HCT116 (cell line): ENCODE data around the gene ARHGAP10. TPM values are rescaled to one million over a fixed set of nuclear protein-coding genes. Genes with fewer than 3 reads are reported as not detected.

Experiments
- ATAC-seq: fragments of 200-7000 bp; cut with Tn5 transposase; 2 replicates; pipeline ENCODE4 v1.9.1; 2020; ENCODE audit warnings: mild to moderate bottlenecking, moderate library complexity
- BruUV-seq: library from RNA; stranded (reverse); fragments of 400-500 nt; replicated peaks from 2 replicates; lab custom pipeline; 2021; lab: Mats Ljungman, UMichigan
- CTCF ChIA-PET: fragments of 300-600 bp; sonication (Branson Sonifier 250); formaldehyde crosslinking; loops from one replicate; lab custom pipeline; 2021; ENCODE audit warnings: antibody characterized with exemption; lab: Charles Lee
- POLR2A ChIA-PET: fragments of 300-600, 350-600 bp; sonication (Branson Sonifier 250); formaldehyde crosslinking; loops from one replicate; lab custom pipeline; 2021; ENCODE audit warnings: antibody characterized with exemption; lab: Charles Lee
- RAD21 ChIA-PET, 2 experiments: fragments of 300-600 bp; sonication (Branson Sonifier 250); formaldehyde crosslinking; loops; one replicate each; lab custom pipeline; 2023; ENCODE audit warnings: low total read pairs in 2 of 2; ENCODE audit not compliant: uncharacterized antibody in 2 of 2, unreplicated experiment in 2 of 2, low non-redundant PET in 1 of 2; lab: Charles Lee
- DNase-seq: peaks from one replicate; pipeline ENCODE4 v3.0.0-alpha.2; 2010; ENCODE audit warnings: low read depth, low spot score
- H2AFZ ChIP-seq: fragments of 200-600 bp; shearing (Covaris generic), sonication (generic); 2 replicates; pipeline ENCODE4 v1.6.1; 2017; ENCODE audit warnings: low read depth, mixed run types, mixed read lengths, antibody characterized with exemption, low read length; ENCODE audit not compliant: poor library complexity, severe bottlenecking
- H3K27ac ChIP-seq: 2 replicates; pipeline ENCODE4 v1.5.1; 2012; ENCODE audit warnings: low read depth, low read length
- H3K27me3 ChIP-seq: fragments of 200-600 bp; sonication (generic); 2 replicates; pipeline ENCODE4 v1.6.1; 2016; ENCODE audit warnings: mixed run types, low read length, mixed read lengths; ENCODE audit not compliant: insufficient read depth
- H3K36me3 ChIP-seq, 2 experiments: fragments of 200-500 bp in 1 of 2; fragments of 200-600 bp in 1 of 2; sonication (Bioruptor generic) in 1 of 2; sonication (generic) in 1 of 2; 2 replicates each; pipeline versions ENCODE4 v1.5.1 to v1.6.1; 2014 to 2016; ENCODE audit warnings: low read length in 2 of 2, inconsistent platforms in 1 of 2, mixed read lengths in 1 of 2, mixed run types in 1 of 2; ENCODE audit not compliant: insufficient read depth in 2 of 2, control insufficient read depth in 1 of 2
- H3K4me1 ChIP-seq, 2 experiments: fragments of 200-600 bp in 1 of 2; sonication (generic) in 1 of 2; 2 replicates each; pipeline versions ENCODE4 v1.5.1 to v1.6.1; 2012 to 2017; ENCODE audit warnings: low read length in 2 of 2, inconsistent platforms in 1 of 2, mild to moderate bottlenecking in 1 of 2, mixed read lengths in 1 of 2, mixed run types in 1 of 2, moderate library complexity in 1 of 2; ENCODE audit not compliant: insufficient read depth in 2 of 2, control insufficient read depth in 1 of 2
- H3K4me2 ChIP-seq: fragments of 200-600 bp; sonication (generic); 2 replicates; pipeline ENCODE4 v1.6.1; 2017; ENCODE audit warnings: mixed run types, low read length, mixed read lengths
- H3K4me3 ChIP-seq, 2 experiments: fragments of 200-600 bp in 1 of 2; sonication (generic) in 1 of 2; replicated peaks in 1 of 2; 2 replicates each; pipeline ENCODE4 v1.5.1; 2011 to 2016; ENCODE audit warnings: low read length in 2 of 2, control low read depth in 1 of 2, low read depth in 1 of 2, mild to moderate bottlenecking in 1 of 2, mixed read lengths in 1 of 2, mixed run types in 1 of 2
- H3K79me2 ChIP-seq: fragments of 200-600 bp; sonication (generic); 2 replicates; pipeline ENCODE4 v1.6.1; 2017; ENCODE audit warnings: mild to moderate bottlenecking, mixed run types, low read length, moderate library complexity, mixed read lengths; ENCODE audit not compliant: insufficient read depth
- H3K9ac ChIP-seq: fragments of 200-600 bp; sonication (generic); 2 replicates; pipeline ENCODE4 v1.6.1; 2016; ENCODE audit warnings: low read length, mixed read lengths
- H3K9me2 ChIP-seq: fragments of 200-600 bp; sonication (generic), shearing (Covaris generic); 2 replicates; pipeline ENCODE4 v1.6.1; 2017; ENCODE audit warnings: mixed run types, mild to moderate bottlenecking, moderate library complexity; ENCODE audit not compliant: insufficient read depth
- H3K9me3 ChIP-seq, 2 experiments: fragments of 200-500 bp in 1 of 2; fragments of 200-600 bp in 1 of 2; sonication (Bioruptor generic) in 1 of 2; sonication (generic) in 1 of 2; 2 replicates each; pipeline ENCODE4 v1.6.1; 2014 to 2017; ENCODE audit warnings: low read length in 2 of 2, mixed read lengths in 2 of 2, inconsistent platforms in 1 of 2, low read depth in 1 of 2, mild to moderate bottlenecking in 1 of 2, mixed run types in 1 of 2, moderate library complexity in 1 of 2; ENCODE audit not compliant: control insufficient read depth in 1 of 2, insufficient read depth in 1 of 2
- H4K20me1 ChIP-seq: fragments of 200-600 bp; sonication (generic), shearing (Covaris generic); 2 replicates; pipeline ENCODE4 v1.6.1; 2017; ENCODE audit warnings: mixed run types, mild to moderate bottlenecking, moderate library complexity; ENCODE audit not compliant: insufficient read depth
- EGR1 ChIP-seq: IDR thresholded peaks from 2 replicates; pipeline ENCODE4 v1.6.1; 2012; ENCODE audit warnings: low read depth
- EZH2 ChIP-seq: fragments of 200-600 bp; sonication (generic); IDR thresholded peaks from 2 replicates; pipeline ENCODE4 v1.6.1; 2017; ENCODE audit warnings: antibody characterized with exemption, mixed run types
- EZH2phosphoT487 ChIP-seq: fragments of 200-600 bp; IDR thresholded peaks from 2 replicates; pipeline ENCODE4 v1.6.1; 2018; ENCODE audit warnings: antibody characterized with exemption, borderline replicate concordance
- POLR2A ChIP-seq: IDR thresholded peaks from 2 replicates; pipeline ENCODE4 v1.7.0; 2011; ENCODE audit warnings: borderline replicate concordance; ENCODE audit not compliant: insufficient read depth, insufficient read length; ENCODE audit errors: extremely low read depth
- intact Hi-C: fragments of 100-400 bp; cut with micrococcal nuclease; formaldehyde crosslinking; loops from 2 replicates; pipeline ENCODE4 v1.10.0; 2022
- total RNA-seq: library from RNA; stranded (reverse); gene quantifications from one replicate; pipeline ENCODE4 v1.2.1, GENCODE V29; 2021; ENCODE audit not compliant: unreplicated experiment
- TF ChIP-seq, protein P1 (sequence below): IDR thresholded peaks from 2 replicates; pipeline ENCODE4 v1.6.1; 2011; ENCODE audit warnings: mild to moderate bottlenecking, low read length, moderate library complexity; ENCODE audit not compliant: insufficient replicate concordance; ENCODE audit errors: extremely low read depth

Gene ARHGAP10
- total RNA-seq, 1 experiment from 2014 or later: 24.7 TPM

DNA sequence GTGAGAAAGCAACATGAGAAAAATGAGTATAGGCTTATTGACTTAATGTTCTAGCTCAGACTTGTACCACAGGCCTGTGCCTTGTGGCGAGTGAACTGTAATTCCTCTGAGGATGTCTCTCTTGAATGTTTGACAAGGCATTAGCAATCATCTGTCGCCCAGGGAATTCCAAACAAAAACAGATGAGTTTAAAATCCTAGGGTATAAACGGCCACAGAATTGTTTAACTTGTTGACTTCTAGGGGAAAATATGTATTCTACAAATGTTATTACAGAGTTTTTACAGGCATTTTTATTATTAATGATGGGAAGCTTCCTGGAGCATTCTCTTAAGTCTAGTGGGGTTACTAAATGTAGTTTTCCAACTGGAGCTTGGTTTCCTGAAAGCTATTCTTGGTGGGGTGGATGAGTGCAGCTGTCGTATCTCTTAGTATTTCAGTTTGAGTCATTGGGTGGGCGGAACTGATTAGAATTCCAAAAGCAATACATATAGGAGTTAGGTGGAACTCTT, 40.6 kb downstream of the ARHGAP10 start:
- peaks cover 44% of the 10 kb centered on the region for H3K79me2 ChIP-seq
- peaks cover 12% of the 10 kb centered on the region; the same call in 1 of the 2 replicates for H4K20me1 ChIP-seq
- no peaks in the 10 kb centered on the region for H3K27me3 ChIP-seq
- POLR2A ChIA-PET: no interaction called here
- H3K36me3 ChIP-seq: no peaks in the 10 kb centered on the region
- H3K9me2 ChIP-seq: no peaks in the 10 kb centered on the region
- no peak overlapping the region for H2AFZ ChIP-seq
- no peak for ATAC-seq
- H3K27ac ChIP-seq: no peak overlapping the region
- no peak overlapping the region for H3K9ac ChIP-seq
- no TSS peak for BruUV-seq
- TF ChIP-seq EGR1 (peak; percentile 51; the same call in 1 of the 2 replicates), EZH2 (no peak), EZH2phosphoT487 (no peak), POLR2A (no peak)
- TF ChIP-seq, protein P1, sequence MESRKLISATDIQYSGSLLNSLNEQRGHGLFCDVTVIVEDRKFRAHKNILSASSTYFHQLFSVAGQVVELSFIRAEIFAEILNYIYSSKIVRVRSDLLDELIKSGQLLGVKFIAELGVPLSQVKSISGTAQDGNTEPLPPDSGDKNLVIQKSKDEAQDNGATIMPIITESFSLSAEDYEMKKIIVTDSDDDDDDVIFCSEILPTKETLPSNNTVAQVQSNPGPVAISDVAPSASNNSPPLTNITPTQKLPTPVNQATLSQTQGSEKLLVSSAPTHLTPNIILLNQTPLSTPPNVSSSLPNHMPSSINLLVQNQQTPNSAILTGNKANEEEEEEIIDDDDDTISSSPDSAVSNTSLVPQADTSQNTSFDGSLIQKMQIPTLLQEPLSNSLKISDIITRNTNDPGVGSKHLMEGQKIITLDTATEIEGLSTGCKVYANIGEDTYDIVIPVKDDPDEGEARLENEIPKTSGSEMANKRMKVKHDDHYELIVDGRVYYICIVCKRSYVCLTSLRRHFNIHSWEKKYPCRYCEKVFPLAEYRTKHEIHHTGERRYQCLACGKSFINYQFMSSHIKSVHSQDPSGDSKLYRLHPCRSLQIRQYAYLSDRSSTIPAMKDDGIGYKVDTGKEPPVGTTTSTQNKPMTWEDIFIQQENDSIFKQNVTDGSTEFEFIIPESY: no peak
- no peaks in the 10 kb centered on the region for H3K9me3 ChIP-seq
- no peak for DNase-seq
- no peak overlapping the region for H3K4me3 ChIP-seq
- RAD21 ChIA-PET: no interaction called here
- H3K4me1 ChIP-seq: peaks cover 22 to 58% of the 10 kb centered on the region in 2 experiments
- CTCF ChIA-PET: no interaction called here
- peak overlapping the region; percentile 42 for H3K4me2 ChIP-seq
- intact Hi-C loops: no loop called here
